KMS-11 (cell line): ENCODE data around the gene DNM3.
"Not testable (repeated sequence)": the region's sequence is repeated elsewhere in the genome, so short reads cannot be mapped to it uniquely, and the experiment has no call there.

Source experiments
- H2AFZ ChIP-seq: fragments of 200-600 bp; sonication (generic); 2 replicates; pipeline ENCODE4 v1.6.1; 2016; ENCODE audit warnings: antibody characterized with exemption, mixed run types, low read depth
- H3K27ac ChIP-seq: fragments of 200-600 bp; sonication (generic); 2 replicates; pipeline ENCODE4 v1.6.1; 2016; ENCODE audit warnings: mild to moderate bottlenecking, mixed run types
- H3K27me3 ChIP-seq: fragments of 200-600 bp; sonication (generic); 2 replicates; pipeline ENCODE4 v1.6.1; 2017; ENCODE audit warnings: mild to moderate bottlenecking, low read depth, mixed run types, moderate library complexity; ENCODE audit not compliant: insufficient read depth
- H3K36me3 ChIP-seq: fragments of 200-600 bp; sonication (generic); 2 replicates; pipeline ENCODE4 v1.6.1; 2017; ENCODE audit warnings: mild to moderate bottlenecking, mixed run types; ENCODE audit not compliant: insufficient read depth
- H3K4me1 ChIP-seq: fragments of 200-600 bp; sonication (generic); 2 replicates; pipeline ENCODE4 v1.6.1; 2016; ENCODE audit warnings: mild to moderate bottlenecking, low read depth, mixed run types; ENCODE audit not compliant: poor library complexity, severe bottlenecking
- H3K4me2 ChIP-seq: fragments of 200-600 bp; sonication (generic); 2 replicates; pipeline ENCODE4 v1.7.0; 2016; ENCODE audit warnings: mild to moderate bottlenecking, mixed run types
- H3K4me3 ChIP-seq: fragments of 200-600 bp; sonication (generic); IDR thresholded peaks from 2 replicates; pipeline ENCODE4 v1.6.1; 2017; ENCODE audit warnings: low read depth, low read length, mixed read lengths; ENCODE audit not compliant: insufficient read depth
- H3K79me2 ChIP-seq: fragments of 200-600 bp; sonication (generic); 2 replicates; pipeline ENCODE4 v1.6.1; 2016; ENCODE audit warnings: low read depth, mixed run types; ENCODE audit not compliant: insufficient read depth
- H3K9ac ChIP-seq: fragments of 200-600 bp; sonication (generic); 2 replicates; pipeline ENCODE4 v1.6.1; 2016; ENCODE audit warnings: mild to moderate bottlenecking, mixed run types
- H4K20me1 ChIP-seq: fragments of 200-600 bp; sonication (generic); 2 replicates; pipeline ENCODE4 v1.6.1; 2016; ENCODE audit warnings: mild to moderate bottlenecking, mixed run types; ENCODE audit not compliant: insufficient read depth
- TF ChIP-seq, protein P1 (sequence below): fragments of 200-600 bp; sonication (generic); conservative IDR thresholded peaks from 2 replicates; pipeline ENCODE4 v1.6.1; 2017; ENCODE audit warnings: low read depth, mild to moderate bottlenecking, antibody characterized with exemption, low read length, moderate library complexity, mixed read lengths

Gene DNM3

DNA sequence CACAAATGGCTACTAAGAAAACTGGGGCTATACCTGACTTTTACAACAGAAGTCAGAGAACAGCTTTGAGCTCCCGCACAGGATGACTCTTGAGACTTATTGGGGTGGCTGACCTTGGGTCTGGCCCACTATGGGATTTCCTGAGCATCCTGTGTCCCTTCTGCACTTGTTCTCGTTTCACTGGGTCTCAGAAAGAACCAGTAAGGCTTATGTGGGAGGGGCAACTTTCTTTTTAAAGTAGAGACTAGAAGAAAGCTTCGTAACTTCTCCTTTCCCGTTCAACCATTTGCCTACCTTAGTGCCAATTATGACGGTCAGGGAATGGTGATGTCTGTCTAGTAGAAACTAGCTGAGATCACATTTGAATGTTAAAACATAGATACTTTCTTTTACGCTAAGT lies 519.7 kb downstream of the DNM3 start:
- H2AFZ ChIP-seq: peak overlapping the region; percentile 11; the same call in 1 of the 2 replicates
- no peaks in the 10 kb centered on the region for H3K79me2 ChIP-seq
- TF ChIP-seq, protein P1, sequence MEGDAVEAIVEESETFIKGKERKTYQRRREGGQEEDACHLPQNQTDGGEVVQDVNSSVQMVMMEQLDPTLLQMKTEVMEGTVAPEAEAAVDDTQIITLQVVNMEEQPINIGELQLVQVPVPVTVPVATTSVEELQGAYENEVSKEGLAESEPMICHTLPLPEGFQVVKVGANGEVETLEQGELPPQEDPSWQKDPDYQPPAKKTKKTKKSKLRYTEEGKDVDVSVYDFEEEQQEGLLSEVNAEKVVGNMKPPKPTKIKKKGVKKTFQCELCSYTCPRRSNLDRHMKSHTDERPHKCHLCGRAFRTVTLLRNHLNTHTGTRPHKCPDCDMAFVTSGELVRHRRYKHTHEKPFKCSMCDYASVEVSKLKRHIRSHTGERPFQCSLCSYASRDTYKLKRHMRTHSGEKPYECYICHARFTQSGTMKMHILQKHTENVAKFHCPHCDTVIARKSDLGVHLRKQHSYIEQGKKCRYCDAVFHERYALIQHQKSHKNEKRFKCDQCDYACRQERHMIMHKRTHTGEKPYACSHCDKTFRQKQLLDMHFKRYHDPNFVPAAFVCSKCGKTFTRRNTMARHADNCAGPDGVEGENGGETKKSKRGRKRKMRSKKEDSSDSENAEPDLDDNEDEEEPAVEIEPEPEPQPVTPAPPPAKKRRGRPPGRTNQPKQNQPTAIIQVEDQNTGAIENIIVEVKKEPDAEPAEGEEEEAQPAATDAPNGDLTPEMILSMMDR: no peak
- no peak overlapping the region for H3K4me3 ChIP-seq
- no peak overlapping the region for H3K9ac ChIP-seq
- H3K4me2 ChIP-seq: peak overlapping the region; percentile 90; the same call in 1 of the 2 replicates
- H4K20me1 ChIP-seq: no peaks in the 10 kb centered on the region
- H3K27me3 ChIP-seq: no peaks in the 10 kb centered on the region
- H3K4me1 ChIP-seq: peaks cover 57% of the 10 kb centered on the region
- peak overlapping the region; percentile 75; the same call in 1 of the 2 replicates for H3K27ac ChIP-seq
- H3K36me3 ChIP-seq: no peaks in the 10 kb centered on the region

DNA sequence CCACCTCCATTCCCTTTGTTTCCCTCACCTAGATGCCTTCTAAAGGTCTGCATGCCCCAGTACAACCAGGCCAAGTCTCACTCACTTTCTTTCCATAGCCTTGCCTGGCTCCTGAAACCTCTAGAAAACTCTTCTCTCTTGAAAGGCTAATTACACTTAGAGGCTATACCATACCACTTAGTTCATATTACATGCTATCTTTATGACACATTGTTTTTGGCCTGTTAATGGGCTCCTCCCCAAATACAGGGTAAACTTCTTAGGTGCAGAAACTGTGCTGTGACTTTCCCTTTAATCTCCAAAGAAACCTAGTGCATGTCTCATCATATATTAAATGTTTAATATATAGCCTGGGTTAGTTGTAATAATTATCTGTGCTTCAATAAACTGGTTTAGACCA lies 522.6 kb downstream of the DNM3 start:
- Histone ChIP-seq H4K20me1 (no peaks in the 10 kb centered on the region), H2AFZ (no peak overlapping the region), H3K36me3 (no peaks in the 10 kb centered on the region), H3K9ac (no peak overlapping the region), H3K79me2 (no peaks in the 10 kb centered on the region), H3K4me2 (no peak overlapping the region), H3K27me3 (no peaks in the 10 kb centered on the region), H3K4me3 (no peak overlapping the region), H3K4me1 (peaks cover 28% of the 10 kb centered on the region), H3K27ac (no peak overlapping the region)
- TF ChIP-seq, protein P1: no peak

DNA sequence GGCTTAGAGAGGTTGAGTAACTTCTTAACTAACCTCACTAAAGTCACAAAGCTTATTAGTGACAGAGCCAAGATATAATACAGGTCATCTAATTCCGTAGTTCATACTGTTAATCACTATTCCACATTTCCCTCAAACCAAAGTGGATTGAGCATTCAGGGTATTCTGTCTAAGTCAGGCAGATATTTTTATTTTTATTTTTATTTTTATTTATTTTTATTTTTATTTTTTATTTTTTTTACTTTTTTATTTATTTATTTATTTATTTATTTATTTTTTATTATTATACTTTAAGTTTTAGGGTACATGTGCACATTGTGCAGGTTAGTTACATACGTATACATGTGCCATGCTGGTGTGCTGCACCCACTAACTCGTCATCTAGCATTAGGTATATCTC lies 530.3 kb downstream of the DNM3 start:
- not testable (repeated sequence) for H3K4me3 ChIP-seq, H3K36me3 ChIP-seq, H3K27ac ChIP-seq, H3K9ac ChIP-seq, H4K20me1 ChIP-seq, H3K4me2 ChIP-seq, H3K27me3 ChIP-seq, H2AFZ ChIP-seq, H3K4me1 ChIP-seq, H3K79me2 ChIP-seq

DNA sequence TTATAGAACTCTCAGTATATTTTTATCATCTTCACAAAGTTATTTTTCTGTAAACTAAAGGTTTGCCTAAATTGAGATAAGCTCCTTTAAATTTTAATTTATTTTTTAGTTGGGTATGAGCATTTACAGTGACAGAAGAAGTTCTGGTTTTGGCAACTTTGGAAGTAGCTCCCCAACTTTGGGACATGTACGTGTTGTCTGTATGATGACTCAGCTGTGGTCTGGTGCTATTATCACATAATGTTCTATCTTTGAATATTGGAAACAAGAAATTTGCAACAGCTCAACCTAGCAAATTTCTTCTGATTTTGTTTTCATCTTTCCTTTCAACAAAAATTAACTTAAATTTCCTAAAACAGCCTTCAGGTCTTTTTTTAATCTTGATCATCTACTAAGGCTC lies 532.6 kb downstream of the DNM3 start:
- H2AFZ ChIP-seq: no peak overlapping the region

DNA sequence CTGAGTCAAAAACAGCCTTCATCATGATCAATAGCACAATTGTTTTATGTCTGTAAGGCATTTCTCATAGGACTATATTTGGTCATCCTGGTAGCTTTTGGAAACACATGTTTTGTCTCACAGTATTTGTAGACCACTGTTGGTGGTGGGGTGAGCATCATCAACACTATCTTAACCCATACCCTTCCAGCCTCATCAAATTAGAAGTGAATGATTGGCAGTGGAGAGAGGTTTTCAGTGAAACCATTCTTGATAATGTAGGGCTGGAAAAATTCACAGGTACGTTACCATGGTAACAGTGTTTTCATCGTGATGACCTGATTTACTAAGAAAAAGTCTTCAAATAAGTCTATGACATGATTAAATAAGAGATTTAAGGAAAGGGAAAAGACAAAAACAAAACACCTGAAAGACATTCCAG lies 533.9 kb downstream of the DNM3 start:
- Histone ChIP-seq H3K4me3 (no peak overlapping the region), H3K4me2 (no peak overlapping the region), H3K79me2 (no peaks in the 10 kb centered on the region), H3K9ac (no peak overlapping the region), H3K27ac (no peak overlapping the region), H2AFZ (no peak overlapping the region), H3K4me1 (no peaks in the 10 kb centered on the region), H4K20me1 (no peaks in the 10 kb centered on the region), H3K36me3 (no peaks in the 10 kb centered on the region), H3K27me3 (no peaks in the 10 kb centered on the region)
- TF ChIP-seq, protein P1: no peak

More for the DNA sequence above, 532.6 kb downstream of the DNM3 start:
- Histone ChIP-seq H4K20me1 (no peaks in the 10 kb centered on the region), H3K4me3 (no peak overlapping the region), H3K9ac (no peak overlapping the region), H3K4me1 (no peaks in the 10 kb centered on the region), H3K27me3 (no peaks in the 10 kb centered on the region), H3K36me3 (no peaks in the 10 kb centered on the region), H3K27ac (no peak overlapping the region), H3K79me2 (no peaks in the 10 kb centered on the region), H3K4me2 (no peak overlapping the region)
- TF ChIP-seq, protein P1: no peak
